Measurements from ENCODE around the gene NTN1.

NTN1 gene

GRCh38 chr17:9037736-9038135 is 16.4 kb downstream of the NTN1 start:
- no peak for DNase-seq (ENCODE audit: low read depth in 3 of 3)

GRCh38 chr17:9038380-9038779 is 17.1 kb downstream of the NTN1 start:
- DNase-seq (ENCODE audit: low read depth in 3 of 3), result no peak

- no peak for DNase-seq (ENCODE audit: low read depth in 3 of 3)
Observed at GRCh38 chr17:9044772-9045463, 23.6 kb downstream of the NTN1 start.

GRCh38 chr17:9050801-9051401 is 29.6 kb downstream of the NTN1 start:
- DNase-seq (ENCODE audit: low read depth in 3 of 3), result no peak

GRCh38 chr17:9051561-9051960 is 30.3 kb downstream of the NTN1 start:
- DNase-seq (ENCODE audit: low read depth in 3 of 3), result no peak

- DNase-seq (ENCODE audit: low read depth in 3 of 3), result no peak
Observed at GRCh38 chr17:9052921-9053320, 31.6 kb downstream of the NTN1 start.

GRCh38 chr17:9053406-9053805 is 32.1 kb downstream of the NTN1 start:
- no peak for DNase-seq (ENCODE audit: low read depth in 3 of 3)

GRCh38 chr17:9054126-9054975 is 33.0 kb downstream of the NTN1 start:
- no peak for DNase-seq (ENCODE audit: low read depth in 3 of 3)

- DNase-seq (ENCODE audit: low read depth in 3 of 3), result no peak
Observed at GRCh38 chr17:9055281-9055680, 34.0 kb downstream of the NTN1 start.

- DNase-seq (ENCODE audit: low read depth in 3 of 3), result no peak
Observed at GRCh38 chr17:9056566-9056965, 35.3 kb downstream of the NTN1 start.

- DNase-seq (ENCODE audit: low read depth in 3 of 3), result no peak
Observed at GRCh38 chr17:9057310-9057709, 36.0 kb downstream of the NTN1 start.

- DNase-seq (ENCODE audit: low read depth in 3 of 3), result no peak
Observed at GRCh38 chr17:9062399-9062902, 41.1 kb downstream of the NTN1 start.

GRCh38 chr17:9064311-9064834 is 43.1 kb downstream of the NTN1 start:
- no peak for DNase-seq (ENCODE audit: low read depth in 3 of 3)

- DNase-seq (ENCODE audit: low read depth in 3 of 3), result no peak
Observed at GRCh38 chr17:9071016-9071415, 49.7 kb downstream of the NTN1 start.

GRCh38 chr17:9071811-9072498 is 50.6 kb downstream of the NTN1 start:
- DNase-seq (ENCODE audit: low read depth in 3 of 3), result no peak

- DNase-seq (ENCODE audit: low read depth in 3 of 3), result no peak
Observed at GRCh38 chr17:9072696-9073339, 51.5 kb downstream of the NTN1 start.

- no peak for DNase-seq (ENCODE audit: low read depth in 3 of 3)
Observed at GRCh38 chr17:9074131-9074530, 52.8 kb downstream of the NTN1 start.

- DNase-seq (ENCODE audit: low read depth in 3 of 3), result peak in 1 of 3 experiments; percentile 4
Observed at GRCh38 chr17:9079461-9080103, 58.3 kb downstream of the NTN1 start.

GRCh38 chr17:9080296-9080914 is 59.1 kb downstream of the NTN1 start:
- no peak for DNase-seq (ENCODE audit: low read depth in 3 of 3)

GRCh38 chr17:9080983-9081382 is 59.7 kb downstream of the NTN1 start:
- no peak for DNase-seq (ENCODE audit: low read depth in 3 of 3)

Data from stimulated activated CD4-positive, alpha-beta T cell treated with anti-CD3 and anti-CD28 coated beads, TNF-alpha, amount 100 ng/mL, for 24 hours (primary cell).